Spleen (tissue), 7 donors: ENCODE measurements around the gene TCIRG1.

Experiments
- POLR2AphosphoS5 ChIP-seq, 3 donors: sonication (generic); formaldehyde crosslinking; IDR thresholded peaks; one replicate each; pipeline ENCODE4 v1.5.1; 2017; ENCODE audit warnings: antibody characterized with exemption in 3 of 3
- TF ChIP-seq, protein P1 (sequence below), 11 experiments: fragments of 200-600 bp in 7 of 11; fragments of 450-650 bp in 4 of 11; sonication (generic) in 4 of 11; IDR thresholded peaks in 8 of 11; conservative IDR thresholded peaks in 3 of 11; 1 replicate in 7 of 11; 2 replicates in 4 of 11; pipeline versions ENCODE4 v1.4.0 to v1.8.0; 2016 to 2021; ENCODE audit warnings: antibody characterized with exemption in 11 of 11, inconsistent platforms in 4 of 11, mild to moderate bottlenecking in 1 of 11
- donor health status: DM: no; HTN: no; CAD: no; lungs with moderate emphysema.
- donor health status: DM: no; HTN: no; CAD: no.
- donor health status: DM: no; HTN: no; CAD: no.

DNA sequence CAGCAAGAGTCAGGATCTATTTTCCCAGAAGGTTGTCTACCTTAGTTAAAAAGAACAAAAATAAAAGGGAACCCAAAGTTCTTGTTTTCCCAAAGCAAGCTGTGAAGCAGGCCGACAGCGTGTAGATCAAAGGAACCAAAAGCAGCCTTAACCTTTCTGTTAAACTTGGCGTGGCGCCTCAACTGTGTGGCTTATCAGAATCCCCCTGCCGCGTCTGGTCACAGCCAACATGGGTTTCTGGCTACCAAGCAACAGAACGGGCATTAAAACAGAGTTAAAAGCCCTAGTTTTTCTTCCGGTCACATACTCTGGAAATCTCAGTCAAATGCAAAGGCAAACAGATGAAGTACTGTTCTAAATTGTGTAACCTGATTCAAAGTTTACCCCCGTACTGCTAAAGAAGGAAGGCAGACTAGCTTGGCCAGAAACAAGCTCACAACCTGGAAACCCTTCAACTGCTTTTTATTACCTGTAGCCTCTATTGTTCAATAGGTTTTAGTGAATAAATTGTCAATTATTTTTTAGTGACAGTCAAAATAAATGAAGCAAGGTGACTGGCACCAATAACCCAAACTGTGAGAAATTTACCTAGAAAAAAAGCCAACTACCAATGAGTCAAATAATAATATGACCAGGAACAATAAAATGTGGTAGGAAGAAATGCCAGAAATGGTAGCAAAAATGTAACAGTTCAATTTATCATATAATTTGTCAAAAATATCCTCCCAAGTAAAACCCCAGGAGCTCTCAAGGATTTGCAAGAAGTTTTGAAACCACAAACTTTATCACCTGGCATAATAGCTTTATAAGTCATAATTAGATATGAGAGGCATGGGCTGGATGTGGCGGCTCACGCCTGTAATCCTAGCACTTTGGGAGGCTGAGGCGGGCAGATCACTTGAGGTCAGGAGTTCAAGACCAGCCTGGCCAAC, 60.9 kb downstream of the TCIRG1 start:
- TF ChIP-seq, protein P1, sequence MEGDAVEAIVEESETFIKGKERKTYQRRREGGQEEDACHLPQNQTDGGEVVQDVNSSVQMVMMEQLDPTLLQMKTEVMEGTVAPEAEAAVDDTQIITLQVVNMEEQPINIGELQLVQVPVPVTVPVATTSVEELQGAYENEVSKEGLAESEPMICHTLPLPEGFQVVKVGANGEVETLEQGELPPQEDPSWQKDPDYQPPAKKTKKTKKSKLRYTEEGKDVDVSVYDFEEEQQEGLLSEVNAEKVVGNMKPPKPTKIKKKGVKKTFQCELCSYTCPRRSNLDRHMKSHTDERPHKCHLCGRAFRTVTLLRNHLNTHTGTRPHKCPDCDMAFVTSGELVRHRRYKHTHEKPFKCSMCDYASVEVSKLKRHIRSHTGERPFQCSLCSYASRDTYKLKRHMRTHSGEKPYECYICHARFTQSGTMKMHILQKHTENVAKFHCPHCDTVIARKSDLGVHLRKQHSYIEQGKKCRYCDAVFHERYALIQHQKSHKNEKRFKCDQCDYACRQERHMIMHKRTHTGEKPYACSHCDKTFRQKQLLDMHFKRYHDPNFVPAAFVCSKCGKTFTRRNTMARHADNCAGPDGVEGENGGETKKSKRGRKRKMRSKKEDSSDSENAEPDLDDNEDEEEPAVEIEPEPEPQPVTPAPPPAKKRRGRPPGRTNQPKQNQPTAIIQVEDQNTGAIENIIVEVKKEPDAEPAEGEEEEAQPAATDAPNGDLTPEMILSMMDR (IDR thresholded peaks at IDR 0.05 in 8 of 11, conservative IDR thresholded peaks at IDR 0.05 in 3 of 11), result no peak
- peak in 1 of 3 donors; percentile 14 for TF ChIP-seq POLR2AphosphoS5 (IDR thresholded peaks at IDR 0.05)
